ENCODE measurements around the gene THSD8.

Gene THSD8

DNA sequence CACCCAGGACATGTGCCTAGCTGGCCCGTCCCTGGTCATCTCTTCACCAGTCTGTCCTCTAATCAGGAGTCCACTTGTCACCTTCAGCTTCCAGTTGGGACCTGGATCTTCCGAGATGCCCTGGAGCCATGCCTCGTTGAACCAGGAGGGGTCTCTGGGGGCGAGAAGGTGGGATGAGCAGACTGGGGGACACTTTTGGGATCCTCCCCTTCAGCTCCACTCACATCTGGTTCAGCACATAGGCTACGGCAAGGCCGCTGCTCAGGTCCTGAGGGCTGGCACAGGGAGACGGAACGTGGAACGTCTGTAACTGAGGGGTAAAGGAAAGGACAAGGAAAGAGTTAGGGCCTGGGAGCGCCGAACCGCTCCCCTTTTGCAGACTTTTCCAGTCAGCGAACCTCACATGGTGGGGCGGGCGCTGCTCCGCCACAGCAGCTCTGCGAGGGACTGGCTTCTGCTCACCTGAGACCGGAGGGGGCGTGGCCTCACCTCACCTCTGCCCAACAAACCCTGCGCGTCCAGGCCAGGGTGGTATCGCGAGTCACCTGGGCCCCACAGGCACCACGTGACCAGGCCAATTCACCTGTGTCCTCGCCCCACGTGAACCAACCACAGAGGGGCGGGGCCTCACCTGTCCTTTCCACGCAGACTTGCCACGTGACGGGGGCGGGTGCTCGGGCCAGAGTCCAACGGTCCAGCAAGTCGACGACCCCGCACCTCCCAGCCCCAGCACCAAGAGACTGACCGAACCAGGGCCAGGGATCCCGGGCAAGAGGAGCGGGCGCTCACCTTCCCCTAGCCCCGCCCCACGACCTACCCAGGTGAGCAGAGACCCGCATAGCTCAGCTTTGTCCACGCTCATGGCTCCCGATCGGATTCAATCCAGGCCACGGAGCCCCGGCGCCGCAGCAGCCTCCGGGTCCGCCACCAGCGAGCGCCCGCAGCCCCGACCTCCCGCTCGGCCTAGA lies 27.0 kb upstream of the THSD8 start, which contains the start of gene HOOK2:
TSS of gene HOOK2 (minus strand) at position 965 of the 968 bp plus-strand sequence. CDS start at position 862, 103 bp downstream.
- TF ChIP-seq, protein P1, sequence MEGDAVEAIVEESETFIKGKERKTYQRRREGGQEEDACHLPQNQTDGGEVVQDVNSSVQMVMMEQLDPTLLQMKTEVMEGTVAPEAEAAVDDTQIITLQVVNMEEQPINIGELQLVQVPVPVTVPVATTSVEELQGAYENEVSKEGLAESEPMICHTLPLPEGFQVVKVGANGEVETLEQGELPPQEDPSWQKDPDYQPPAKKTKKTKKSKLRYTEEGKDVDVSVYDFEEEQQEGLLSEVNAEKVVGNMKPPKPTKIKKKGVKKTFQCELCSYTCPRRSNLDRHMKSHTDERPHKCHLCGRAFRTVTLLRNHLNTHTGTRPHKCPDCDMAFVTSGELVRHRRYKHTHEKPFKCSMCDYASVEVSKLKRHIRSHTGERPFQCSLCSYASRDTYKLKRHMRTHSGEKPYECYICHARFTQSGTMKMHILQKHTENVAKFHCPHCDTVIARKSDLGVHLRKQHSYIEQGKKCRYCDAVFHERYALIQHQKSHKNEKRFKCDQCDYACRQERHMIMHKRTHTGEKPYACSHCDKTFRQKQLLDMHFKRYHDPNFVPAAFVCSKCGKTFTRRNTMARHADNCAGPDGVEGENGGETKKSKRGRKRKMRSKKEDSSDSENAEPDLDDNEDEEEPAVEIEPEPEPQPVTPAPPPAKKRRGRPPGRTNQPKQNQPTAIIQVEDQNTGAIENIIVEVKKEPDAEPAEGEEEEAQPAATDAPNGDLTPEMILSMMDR (IDR thresholded peaks at IDR 0.05; ENCODE audit: low read depth, low read length), result no peak
- no peak for TF ChIP-seq MAX (IDR thresholded peaks at IDR 0.05; ENCODE audit: low read depth, low read length)
- TF ChIP-seq MYC (IDR thresholded peaks at IDR 0.05; ENCODE audit: low read depth, low read length), result no peak
- no peak for TF ChIP-seq POLR2A (IDR thresholded peaks at IDR 0.05; ENCODE audit: extremely low read depth, insufficient read length)
- H3K4me3 ChIP-seq (ENCODE audit: low read depth, low read length), result peak within 1 kb of the TSS; percentile 46
- DNase-seq (ENCODE audit: low read depth), result no peak

DNA sequence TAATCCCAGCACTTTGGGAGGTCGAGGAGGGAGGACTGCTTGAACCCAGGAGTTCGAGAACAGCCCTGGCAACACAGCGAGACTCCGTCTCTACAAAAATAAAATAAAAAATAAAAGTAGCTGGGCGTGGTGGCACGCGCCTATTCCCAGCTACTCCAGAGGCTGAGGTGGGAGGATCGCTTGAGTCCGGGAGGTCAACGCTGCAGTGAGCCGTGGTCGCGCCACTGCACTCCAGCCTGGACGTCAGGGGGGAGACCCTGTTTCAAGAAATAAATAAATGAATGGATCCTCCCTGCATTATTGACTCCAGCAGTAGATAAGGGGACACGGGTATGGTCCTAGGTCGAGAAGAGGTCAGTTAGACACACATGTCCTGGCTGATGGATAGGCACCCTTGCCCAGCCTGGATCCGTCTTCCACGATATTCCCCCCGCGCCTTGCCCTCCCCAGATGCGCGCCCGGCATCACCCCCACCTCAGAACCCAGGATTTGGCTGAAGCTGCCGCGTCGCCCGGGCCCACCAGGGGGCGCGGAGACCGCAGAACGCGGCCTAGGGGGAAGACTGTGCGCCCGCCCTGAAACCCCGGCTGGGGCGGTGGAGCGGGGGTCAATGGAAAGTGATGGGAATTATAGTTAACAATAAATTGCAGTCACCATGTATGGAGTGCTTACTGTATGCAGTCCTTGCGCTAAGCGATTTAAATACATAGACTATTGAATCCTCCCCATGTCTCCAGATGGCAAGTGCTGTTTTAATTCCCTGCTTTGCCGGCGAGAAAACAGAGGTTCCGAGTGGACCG lies 24.5 kb upstream of the THSD8 start:
- H3K4me3 ChIP-seq (ENCODE audit: low read depth, low read length), result peak overlapping the region; percentile 69
- DNase-seq (ENCODE audit: low read depth), result peak; percentile 82
- no peak for TF ChIP-seq POLR2A (IDR thresholded peaks at IDR 0.05; ENCODE audit: extremely low read depth, insufficient read length)
- TF ChIP-seq MAX (IDR thresholded peaks at IDR 0.05; ENCODE audit: low read depth, low read length), result no peak
- TF ChIP-seq, protein P1 (IDR thresholded peaks at IDR 0.05; ENCODE audit: low read depth, low read length), result peak; percentile 82
- TF ChIP-seq MYC (IDR thresholded peaks at IDR 0.05; ENCODE audit: low read depth, low read length), result no peak

GRCh38 chr19:12778017-12778904 lies 23.6 kb upstream of the THSD8 start:
- peak; percentile 67 for DNase-seq (ENCODE audit: low read depth)
- H3K4me3 ChIP-seq (ENCODE audit: low read depth, low read length), result peak overlapping the region; percentile 69
- TF ChIP-seq POLR2A (IDR thresholded peaks at IDR 0.05; ENCODE audit: extremely low read depth, insufficient read length) (peak; percentile 15), MYC (IDR thresholded peaks at IDR 0.05; ENCODE audit: low read depth, low read length) (peak; percentile 44; the same call in 1 of the 2 replicates), MAX (IDR thresholded peaks at IDR 0.05; ENCODE audit: low read depth, low read length) (no peak; the same call in 1 of the 2 replicates)
- TF ChIP-seq, protein P1 (IDR thresholded peaks at IDR 0.05; ENCODE audit: low read depth, low read length), result no peak

DNA sequence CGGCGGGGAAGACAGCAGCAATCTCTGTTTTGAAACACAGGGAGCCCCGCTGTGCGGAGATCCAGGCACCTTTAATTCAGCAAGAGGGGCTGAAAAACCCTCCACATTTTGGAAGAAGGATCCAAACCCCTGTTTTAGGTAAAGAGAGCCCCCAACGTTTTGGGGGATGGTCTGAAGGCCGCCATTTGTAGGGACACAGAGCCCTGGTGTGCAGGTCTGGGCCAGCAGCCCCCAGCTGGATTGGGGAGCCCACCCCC lies 23.0 kb upstream of the THSD8 start:
- no peak for DNase-seq (ENCODE audit: low read depth)
- TF ChIP-seq, protein P1 (IDR thresholded peaks at IDR 0.05; ENCODE audit: low read depth, low read length), result no peak
- TF ChIP-seq MYC (IDR thresholded peaks at IDR 0.05; ENCODE audit: low read depth, low read length) (no peak), MAX (IDR thresholded peaks at IDR 0.05; ENCODE audit: low read depth, low read length) (no peak), POLR2A (IDR thresholded peaks at IDR 0.05; ENCODE audit: extremely low read depth, insufficient read length) (no peak)
- H3K4me3 ChIP-seq (ENCODE audit: low read depth, low read length), result peak overlapping the region; percentile 69
